ENCODE data around the gene SULT1A1.
"Not testable (repeated sequence)": the region's sequence is repeated elsewhere in the genome, so short reads cannot be mapped to it uniquely, and the experiment has no call there.

SULT1A1 gene

GRCh38 chr16:28608496-28608808, 1.4 kb downstream of the SULT1A1 start:
- not testable (repeated sequence) for DNase-seq

- DNase-seq, result not testable (repeated sequence)
Observed at GRCh38 chr16:28607681-28608495, 2.0 kb downstream of the SULT1A1 start.

GRCh38 chr16:28607116-28607623, 2.7 kb downstream of the SULT1A1 start:
- no peak for DNase-seq

GRCh38 chr16:28606291-28607115, 3.3 kb downstream of the SULT1A1 start:
- DNase-seq, result no peak

GRCh38 chr16:28604186-28604565, 5.7 kb downstream of the SULT1A1 start:
- no peak for DNase-seq

- DNase-seq, result no peak
Observed at GRCh38 chr16:28603381-28604185, 6.3 kb downstream of the SULT1A1 start.

GRCh38 chr16:28602529-28602928, 7.3 kb downstream of the SULT1A1 start:
- no peak for DNase-seq

- not testable (repeated sequence) for DNase-seq
Observed at GRCh38 chr16:28602062-28602461, 7.8 kb downstream of the SULT1A1 start.

- DNase-seq, result not testable (repeated sequence)
Observed at GRCh38 chr16:28601589-28601988, 8.3 kb downstream of the SULT1A1 start.

GRCh38 chr16:28600965-28601364, 8.9 kb downstream of the SULT1A1 start:
- DNase-seq, result not testable (repeated sequence)

GRCh38 chr16:28599377-28600285, 10.2 kb downstream of the SULT1A1 start:
- DNase-seq, result not testable (repeated sequence)

- no peak for DNase-seq
Observed at GRCh38 chr16:28597692-28598261, 12.1 kb downstream of the SULT1A1 start.

- no peak for DNase-seq
Observed at GRCh38 chr16:28596840-28597691, 12.8 kb downstream of the SULT1A1 start, which contains the start of gene SULT1A2. TSS of gene SULT1A2 (minus strand) at chr16:28597050. CDS start at chr16:28595930, 1,120 bp downstream.

GRCh38 chr16:28596115-28596630, 13.7 kb downstream of the SULT1A1 start:
- no peak for DNase-seq

GRCh38 chr16:28595451-28595850, 14.4 kb downstream of the SULT1A1 start:
- DNase-seq, result not testable (repeated sequence)

- no peak for DNase-seq
Observed at GRCh38 chr16:28592979-28593553, 16.8 kb downstream of the SULT1A1 start.

- DNase-seq, result no peak
Observed at GRCh38 chr16:28592511-28592910, 17.3 kb downstream of the SULT1A1 start.

GRCh38 chr16:28591355-28591754, 18.5 kb downstream of the SULT1A1 start:
- DNase-seq, result no peak

All from COR-L47 (cell line).